ENCODE results near the gene SMCO2.

DNA sequence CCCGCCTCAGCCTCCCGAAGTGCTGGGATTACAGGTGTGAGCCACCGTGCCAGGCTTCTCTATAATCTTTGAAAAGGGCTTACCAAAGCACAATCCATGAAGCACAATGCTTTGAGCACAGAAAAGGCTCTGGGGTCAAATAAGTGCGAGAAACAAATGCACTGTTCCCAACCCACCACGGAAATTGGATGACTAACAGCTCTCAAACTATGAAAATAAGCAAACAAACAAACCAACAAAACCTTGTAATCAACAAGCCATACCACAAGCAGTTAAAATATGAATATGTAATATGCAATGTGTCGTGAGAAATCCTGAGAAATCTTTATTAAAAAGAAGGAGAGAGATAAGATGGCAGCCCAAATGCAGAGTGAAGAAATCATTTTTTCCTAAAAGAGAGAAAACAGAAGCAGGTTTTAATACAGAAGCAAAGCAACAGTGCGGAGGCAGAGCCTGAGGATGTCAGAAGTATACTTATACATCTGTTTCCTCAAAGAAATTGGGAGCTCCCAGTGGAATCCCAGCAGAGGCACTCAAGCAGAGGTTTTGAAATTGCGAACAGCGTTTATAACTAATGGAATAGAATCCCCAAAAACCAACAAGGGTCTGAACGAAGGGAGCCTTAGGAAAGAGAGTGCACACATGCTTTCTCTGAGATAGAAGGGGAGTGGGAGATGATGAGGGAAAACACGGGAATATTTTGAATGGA lies 17.1 kb downstream of the SMCO2 start:
- TF ChIP-seq POLR2A (IDR thresholded peaks at IDR 0.05; ENCODE audit: low read depth, low read length): no peak
- TF ChIP-seq POLR2AphosphoS5 (IDR thresholded peaks at IDR 0.05; ENCODE audit: low read depth, low read length): no peak
- TF ChIP-seq SPI1 (IDR thresholded peaks at IDR 0.05; ENCODE audit: low read depth, low read length): no peak

Measured in GM12891 (cell line).